Stimulated activated CD4-positive, alpha-beta T cell treated with anti-CD3 and anti-CD28 coated beads, Interleukin-1b, Interleukin-23, amount 100 ng/mL, for 24 hours (primary cell): ENCODE data around the gene ENTPD2.

Source experiments
- DNase-seq, 4 experiments: peaks; one replicate each; pipeline ENCODE4 v3.0.0-alpha.2; 2020; ENCODE audit warnings: low read depth in 4 of 4, low spot score in 1 of 4

The ENTPD2 gene

GRCh38 chr9:137018761-137019559, 34.9 kb downstream of the ENTPD2 start:
- DNase-seq = no peak

DNA sequence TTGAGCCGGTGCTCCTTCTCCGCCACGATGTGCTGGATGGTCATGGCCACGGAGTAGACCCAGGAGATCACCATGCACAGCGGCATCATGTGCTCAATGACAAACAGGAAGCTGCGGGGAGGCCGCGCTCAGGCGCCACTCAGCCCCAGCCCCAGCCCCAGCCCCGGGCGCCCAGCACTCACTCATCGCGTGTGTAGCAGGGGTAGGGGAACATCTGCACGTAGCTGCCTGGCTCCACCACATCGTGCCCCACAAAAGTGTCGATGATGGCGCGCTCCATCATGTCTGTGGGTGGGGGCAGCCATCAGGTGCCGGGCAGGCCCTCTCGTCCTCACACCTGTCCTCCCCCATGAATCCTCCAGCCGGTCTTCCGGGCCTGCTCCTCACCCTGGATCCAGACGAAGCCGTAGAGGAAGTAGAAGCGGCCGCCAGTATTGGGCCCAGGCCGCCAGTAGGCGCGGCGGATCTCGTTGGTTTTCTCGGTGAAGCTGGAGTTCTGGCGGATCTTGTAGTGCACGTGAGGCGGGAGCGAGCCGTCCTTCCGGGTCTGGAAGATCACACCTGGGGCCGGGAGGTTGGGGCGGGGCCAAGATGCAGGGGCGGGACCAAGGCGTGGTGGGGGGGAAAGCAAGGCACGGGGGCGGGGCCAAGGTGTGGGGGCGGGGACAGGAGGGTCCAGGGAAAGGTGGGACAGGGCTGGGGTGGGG, 35.9 kb downstream of the ENTPD2 start:
- DNase-seq = no peak

DNA sequence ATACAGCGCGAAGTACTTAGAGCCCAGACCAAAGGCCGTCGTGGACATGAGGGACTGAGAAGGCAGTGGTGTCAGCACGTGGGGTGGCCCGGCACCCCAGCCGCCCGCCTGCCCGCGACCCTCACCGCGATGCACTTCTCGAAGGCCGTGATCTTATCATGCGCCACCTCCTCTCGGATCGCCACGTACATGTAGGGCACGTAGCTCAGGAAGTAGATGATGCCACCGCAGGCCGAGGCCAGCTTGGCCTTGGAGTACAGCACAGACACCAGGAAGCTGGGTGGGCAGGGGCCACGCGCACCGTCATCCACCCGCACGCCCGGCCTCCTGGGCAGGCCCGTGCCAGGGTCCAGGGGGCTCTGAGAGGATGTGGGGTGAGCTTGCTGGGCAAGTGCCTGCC, 36.8 kb downstream of the ENTPD2 start:
- no peak for DNase-seq

DNA sequence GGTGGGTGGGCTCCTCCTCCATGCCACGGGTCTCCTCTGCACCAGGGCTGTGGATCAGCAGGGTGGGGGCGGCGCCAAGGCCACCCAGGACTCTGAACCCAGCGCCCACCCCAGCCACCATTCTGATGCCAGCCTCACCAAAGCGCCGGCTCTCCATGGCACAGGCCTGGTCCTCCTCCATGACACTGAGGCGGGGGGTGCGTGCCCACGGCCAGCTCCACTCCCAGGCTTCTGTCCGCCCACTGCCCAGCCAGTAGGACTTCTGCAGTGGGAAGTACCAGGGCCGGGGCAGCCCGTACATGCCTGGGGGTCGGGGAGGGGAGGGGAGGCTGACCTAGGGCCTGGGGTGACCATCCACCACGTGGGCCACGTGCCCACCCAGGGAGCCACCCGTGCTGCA, 37.4 kb downstream of the ENTPD2 start:
- no peak for DNase-seq

DNA sequence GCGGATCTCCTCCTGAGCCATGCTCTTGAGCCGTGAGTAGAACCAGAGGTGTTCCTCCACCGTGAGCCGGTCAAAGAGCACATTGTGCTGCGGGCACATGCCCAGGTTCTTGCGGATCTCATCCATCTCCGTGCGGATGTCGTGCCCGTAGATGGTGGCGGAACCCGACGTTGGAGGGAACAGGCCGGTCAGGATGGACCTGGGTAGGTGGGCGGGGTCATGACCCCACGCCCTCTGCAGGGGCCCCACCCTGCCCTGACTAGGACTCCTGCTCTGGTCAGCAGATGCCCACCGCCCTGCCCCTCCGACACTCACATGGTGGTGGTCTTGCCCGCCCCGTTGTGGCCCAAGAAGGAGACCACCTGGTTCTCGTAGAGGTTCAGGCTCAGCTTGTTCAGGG, 37.9 kb downstream of the ENTPD2 start:
- no peak for DNase-seq

DNA sequence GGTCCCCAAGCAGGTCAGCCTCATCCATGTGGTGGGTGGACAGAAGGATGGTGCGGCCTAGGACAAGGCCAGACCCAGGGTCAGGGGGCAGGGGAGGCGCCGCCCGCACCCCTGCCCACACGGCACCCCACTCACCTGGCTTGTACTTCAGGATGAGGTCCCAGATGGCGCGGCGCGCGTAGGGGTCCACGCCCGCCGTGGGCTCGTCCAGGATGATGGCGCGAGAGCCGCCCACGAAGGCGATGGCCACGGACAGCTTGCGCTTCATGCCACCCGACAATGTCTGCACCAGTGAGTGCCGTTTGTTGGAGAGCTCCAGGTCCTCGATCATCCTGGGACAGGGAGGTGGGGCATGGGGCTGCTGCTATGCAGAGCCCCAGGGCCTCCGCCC, 38.3 kb downstream of the ENTPD2 start:
- DNase-seq = no peak

DNA sequence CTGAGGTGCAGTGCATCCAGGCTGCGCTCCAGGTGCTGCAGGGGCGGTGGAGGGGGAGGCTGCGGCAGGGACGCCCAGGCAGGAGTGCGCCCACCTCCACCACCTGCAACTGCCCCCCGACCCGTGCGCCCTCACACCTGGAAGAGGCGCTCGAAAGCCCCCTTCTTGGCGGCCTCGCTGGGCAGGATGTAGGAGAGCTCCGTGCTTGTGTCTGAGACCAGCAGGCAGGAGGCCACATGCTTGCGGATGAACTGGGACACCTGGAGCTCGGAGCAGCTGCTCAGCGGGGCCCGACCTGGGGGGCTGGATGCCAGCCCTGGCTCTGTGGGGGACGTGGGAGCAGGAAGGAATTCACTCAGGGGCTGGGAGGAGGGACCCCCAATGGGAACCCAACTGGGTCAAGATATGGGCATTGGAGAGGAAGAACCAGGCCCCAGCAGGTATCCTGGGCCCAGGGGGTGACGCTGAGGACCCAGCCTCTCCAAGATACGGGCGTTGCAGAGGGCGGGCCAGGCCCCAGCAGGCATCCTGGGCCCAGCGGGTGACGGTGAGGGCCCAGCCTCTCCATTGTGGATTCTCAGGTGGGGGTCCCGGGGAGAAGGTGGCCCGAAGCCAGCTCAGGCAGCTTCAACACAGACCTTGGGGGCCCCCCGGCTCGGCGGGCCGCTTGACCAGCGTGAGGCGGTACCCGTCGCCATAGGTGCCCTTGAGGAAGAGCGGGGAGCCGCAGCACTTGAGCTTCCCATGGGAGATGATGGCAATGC, 38.9 kb downstream of the ENTPD2 start:
- no peak for DNase-seq

DNA sequence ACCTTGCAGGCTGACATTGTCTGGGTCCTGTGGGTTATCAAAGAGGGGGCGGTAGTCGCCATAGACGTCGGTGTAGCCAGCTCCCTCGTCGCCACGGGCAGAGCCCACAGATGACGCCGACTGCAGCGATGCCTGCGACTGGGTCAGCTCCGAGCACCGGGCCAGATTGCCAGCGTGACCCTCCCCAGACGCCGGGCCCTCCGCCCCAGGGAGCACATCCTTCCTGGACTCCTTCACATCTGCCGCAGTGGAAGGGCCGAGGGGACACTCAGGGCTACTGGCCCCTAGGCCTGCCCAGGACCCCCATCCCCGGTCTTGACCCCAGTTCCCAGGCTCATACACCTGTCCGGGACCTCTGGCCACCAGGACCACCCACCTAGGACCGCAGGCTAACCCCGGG, 39.7 kb downstream of the ENTPD2 start:
- no peak for DNase-seq

DNA sequence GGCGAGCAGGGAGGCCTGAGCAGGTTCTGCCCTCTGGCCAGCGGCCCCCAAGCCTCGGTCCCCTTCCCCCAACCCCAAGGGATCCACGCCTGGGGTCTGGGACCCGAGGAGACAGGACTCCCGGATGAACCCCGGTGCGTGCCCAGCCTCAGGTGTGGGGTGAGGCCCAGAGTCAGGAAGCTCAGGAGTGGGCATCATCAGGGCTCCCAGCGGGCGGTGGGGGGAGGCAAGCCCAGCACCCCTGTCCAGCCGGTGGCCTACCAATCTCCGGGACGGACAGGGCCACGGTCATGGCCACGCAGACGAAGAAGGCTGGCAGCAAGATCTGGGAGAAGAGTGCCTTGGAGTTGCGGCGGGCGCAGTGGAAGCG, 40.3 kb downstream of the ENTPD2 start:
- no peak for DNase-seq

GRCh38 chr9:137012694-137013570, 40.9 kb downstream of the ENTPD2 start:
- DNase-seq = no peak

- no peak for DNase-seq
These were observed 41.8 kb downstream of the ENTPD2 start for GRCh38 chr9:137011907-137012675.

DNA sequence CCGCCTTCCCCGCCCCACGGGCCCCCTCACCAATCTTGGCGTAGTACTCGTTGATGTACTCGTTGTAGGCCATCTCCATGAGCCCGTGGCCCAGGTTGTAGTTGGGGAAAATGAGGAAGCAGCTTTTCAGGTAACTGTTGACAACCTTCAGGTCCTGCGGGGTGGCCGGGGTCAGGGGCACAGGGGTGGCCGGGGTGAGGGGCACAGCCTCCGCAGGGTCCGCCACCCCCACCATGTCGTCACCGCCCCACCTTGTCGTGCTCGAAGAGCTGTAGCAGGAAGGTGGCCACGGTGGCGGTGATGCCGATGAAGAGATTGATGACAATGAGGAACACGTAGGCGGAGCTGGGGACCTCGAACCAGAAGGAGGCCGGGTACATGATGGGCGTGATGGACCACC, 42.7 kb downstream of the ENTPD2 start:
- no peak for DNase-seq

- DNase-seq = no peak
These were observed 43.7 kb downstream of the ENTPD2 start for GRCh38 chr9:137009938-137010732.

GRCh38 chr9:137009217-137009616, 44.6 kb downstream of the ENTPD2 start:
- no peak for DNase-seq

DNA sequence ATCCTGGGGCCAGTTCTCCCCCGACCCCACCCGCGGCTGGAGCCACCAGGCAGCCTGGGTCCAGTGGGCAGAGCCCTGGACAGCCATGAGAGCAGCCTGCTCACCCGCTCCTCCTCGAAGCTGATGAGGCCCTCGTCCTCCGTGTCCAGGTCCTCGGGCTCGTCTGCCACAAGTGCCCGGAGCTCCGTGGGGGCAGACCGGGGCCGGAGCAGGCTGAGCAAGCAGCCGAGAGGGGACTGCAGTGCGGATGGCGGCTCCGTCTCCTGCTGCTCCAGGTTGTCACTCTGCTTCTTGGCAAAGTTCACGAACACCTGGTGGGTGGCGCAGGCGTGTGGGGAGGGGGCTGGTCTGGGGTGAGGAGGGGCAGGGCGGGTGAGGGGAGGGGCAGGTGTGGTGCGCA, 45.5 kb downstream of the ENTPD2 start:
- DNase-seq = no peak

DNA sequence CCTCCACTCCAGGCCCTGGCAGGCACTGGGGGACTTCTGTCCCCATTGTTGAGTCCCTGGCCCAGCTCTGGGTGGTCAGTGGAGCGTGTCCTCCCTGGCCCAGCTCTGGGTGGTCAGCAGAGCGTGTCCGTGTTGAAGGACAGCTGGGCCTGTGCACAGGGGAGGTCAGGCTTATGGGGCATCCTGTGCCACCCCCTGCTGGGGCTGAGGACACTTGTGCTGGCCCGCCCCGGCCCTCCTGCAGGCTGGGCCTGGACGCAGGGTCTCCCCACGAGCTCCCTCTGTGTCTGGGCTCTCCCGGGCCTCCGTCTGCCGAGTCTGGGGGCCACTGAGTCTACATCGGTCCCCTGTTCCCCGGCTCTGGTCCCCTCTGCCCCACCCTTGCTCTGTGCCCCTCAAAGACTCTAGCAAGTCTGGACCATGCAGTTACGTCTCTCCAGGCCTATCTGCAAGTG, 46.0 kb downstream of the ENTPD2 start:
- DNase-seq = no peak

DNA sequence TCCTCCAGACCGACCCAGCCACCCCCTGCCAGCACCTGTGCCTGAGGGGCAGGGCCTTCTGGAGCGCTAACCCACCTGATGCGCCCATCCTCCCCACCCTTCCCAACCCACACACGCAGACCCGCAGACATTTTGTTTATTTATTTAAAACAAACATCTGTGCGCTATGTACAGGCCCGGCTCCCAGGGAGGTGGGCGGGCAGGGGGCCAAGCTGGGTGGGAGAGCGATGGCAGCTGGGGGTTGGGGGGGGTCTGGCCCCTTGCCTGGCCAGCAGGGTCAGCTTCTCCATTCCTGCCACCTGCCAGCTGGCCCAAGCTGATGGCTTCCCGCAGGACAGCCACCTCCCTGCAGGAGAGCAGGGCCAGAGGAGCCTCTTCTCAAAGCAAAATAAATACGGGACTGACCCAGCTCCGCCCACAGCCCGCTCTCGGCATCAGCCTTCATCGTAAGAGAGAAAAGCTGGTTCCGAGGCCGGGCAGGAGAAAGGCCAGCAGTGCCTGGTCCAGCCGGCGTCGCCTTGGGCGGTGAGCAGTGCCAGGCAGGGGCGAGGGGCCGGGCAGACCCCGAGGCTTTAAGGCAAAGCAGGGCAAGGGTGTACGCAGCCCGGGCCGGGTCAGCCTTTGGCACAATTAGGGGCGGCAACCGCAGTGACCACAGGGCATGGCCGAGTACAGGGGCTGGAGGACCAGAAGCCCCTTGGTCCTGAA, 46.6 kb downstream of the ENTPD2 start:
- no peak for DNase-seq

DNA sequence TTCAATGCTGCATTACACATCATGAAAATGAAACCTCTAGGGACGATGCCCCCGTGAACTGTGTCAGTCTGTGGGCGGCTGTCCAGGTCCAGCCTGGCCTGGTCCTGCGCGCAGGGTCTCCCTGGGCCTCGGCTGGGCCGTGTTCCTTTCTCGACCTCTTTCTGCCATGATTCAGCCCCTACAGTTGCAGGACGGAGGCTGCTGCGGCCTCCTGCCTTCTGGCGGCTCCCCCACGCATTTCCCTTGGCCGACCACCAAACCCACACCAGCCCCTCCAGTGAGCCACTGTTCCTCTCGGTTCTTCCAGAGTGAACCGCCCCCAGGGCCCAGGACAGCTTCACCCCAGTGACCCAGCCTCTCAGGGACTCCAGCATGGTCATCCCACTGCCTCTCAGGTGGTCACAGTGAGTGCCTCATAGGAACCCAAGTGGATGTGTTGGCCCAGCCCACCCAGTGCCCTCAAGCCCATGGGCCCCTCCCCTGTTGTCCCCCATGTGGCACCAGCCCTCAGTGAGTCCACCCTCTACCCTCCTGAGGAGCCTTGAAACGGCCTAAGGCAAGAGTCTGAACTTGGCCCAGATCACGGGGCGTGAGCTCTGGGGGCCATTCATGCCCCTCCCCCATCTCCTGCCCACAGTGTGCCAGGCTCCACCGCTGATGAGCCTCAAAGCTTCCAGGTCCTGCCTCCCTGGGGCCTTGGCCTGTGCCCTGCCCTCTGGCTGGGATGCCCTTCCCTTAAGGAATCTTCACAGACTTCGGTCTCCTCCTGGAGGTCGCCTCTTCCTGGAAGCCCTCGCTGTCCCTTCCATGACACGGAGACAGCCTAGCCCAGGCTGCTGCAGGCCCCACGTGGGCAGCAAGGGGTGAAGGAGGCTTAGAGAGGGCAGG, 47.5 kb downstream of the ENTPD2 start:
- DNase-seq = no peak
